Tibial nerve (tissue), 4 donors: ENCODE measurements around the gene TBC1D1.

Source experiments
- CTCF ChIP-seq, 5 experiments: fragments of 200-600 bp in 3 of 5; fragments of 450-650 bp in 2 of 5; sonication (generic) in 3 of 5; IDR thresholded peaks; one replicate each; pipeline ENCODE4 v1.5.1; 2016 to 2019; ENCODE audit warnings: antibody characterized with exemption in 5 of 5, mild to moderate bottlenecking in 3 of 5, moderate library complexity in 2 of 5
- EP300 ChIP-seq, 2 donors: sonication (generic); formaldehyde crosslinking; IDR thresholded peaks; one replicate each; pipeline ENCODE4 v1.6.1; 2017; ENCODE audit warnings: antibody characterized with exemption in 2 of 2, mild to moderate bottlenecking in 1 of 2
- POLR2A ChIP-seq, 2 donors: fragments of 450-650 bp; IDR thresholded peaks; one replicate each; pipeline ENCODE4 v1.6.1; 2017; ENCODE audit warnings: antibody characterized with exemption in 2 of 2, mild to moderate bottlenecking in 2 of 2, moderate library complexity in 2 of 2

DNA sequence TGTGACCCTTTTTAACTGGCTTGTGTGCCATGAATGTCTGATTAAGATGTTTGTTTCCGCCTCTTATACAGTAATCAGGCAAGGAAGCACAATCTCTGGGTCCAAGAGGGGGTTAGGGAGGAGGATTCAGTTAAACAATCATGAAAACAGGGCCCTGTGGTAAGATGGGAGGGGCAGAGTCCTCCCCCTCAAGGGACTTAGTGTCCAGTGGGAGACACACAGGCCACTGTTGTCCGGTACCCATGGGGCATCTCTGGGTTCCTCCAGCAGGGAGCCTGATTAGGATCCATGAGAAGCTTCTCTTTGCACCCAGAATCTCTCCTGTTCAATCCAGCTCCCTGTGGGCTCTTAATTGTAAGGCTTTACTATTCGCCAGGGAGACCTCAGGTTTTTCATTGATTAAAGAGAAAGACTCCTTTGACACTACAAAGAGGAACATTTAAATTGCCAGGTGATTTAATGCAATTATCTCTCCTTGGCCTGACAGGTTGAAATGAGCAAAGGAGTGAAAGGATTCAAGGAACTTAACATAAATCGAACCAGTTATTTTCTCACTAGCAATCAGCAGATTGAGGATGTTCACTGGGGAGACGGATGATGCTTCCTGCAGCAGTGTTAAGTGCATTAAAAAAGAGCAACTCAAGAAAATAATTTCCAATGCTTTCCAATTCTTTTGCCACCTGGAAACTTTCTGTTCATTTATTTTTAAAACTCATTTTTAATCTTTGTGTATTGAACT is 294.7 kb downstream of the TBC1D1 start:
- TF ChIP-seq CTCF (IDR thresholded peaks at IDR 0.05) (no peak), POLR2A (IDR thresholded peaks at IDR 0.05) (no peak), EP300 (IDR thresholded peaks at IDR 0.05) (no peak)
